Fibroblast of skin of abdomen (primary cell): ENCODE data around the gene ADGRG1.

Source experiments
- DNase-seq: peaks from one replicate; pipeline ENCODE4 v3.0.0-alpha.2; 2013

The ADGRG1 gene

GRCh38 chr16:57649443-57649751, 21.0 kb downstream of the ADGRG1 start:
- DNase-seq, result no peak

- no peak for DNase-seq
Measured at GRCh38 chr16:57649846-57650245, 21.4 kb downstream of the ADGRG1 start.

DNA sequence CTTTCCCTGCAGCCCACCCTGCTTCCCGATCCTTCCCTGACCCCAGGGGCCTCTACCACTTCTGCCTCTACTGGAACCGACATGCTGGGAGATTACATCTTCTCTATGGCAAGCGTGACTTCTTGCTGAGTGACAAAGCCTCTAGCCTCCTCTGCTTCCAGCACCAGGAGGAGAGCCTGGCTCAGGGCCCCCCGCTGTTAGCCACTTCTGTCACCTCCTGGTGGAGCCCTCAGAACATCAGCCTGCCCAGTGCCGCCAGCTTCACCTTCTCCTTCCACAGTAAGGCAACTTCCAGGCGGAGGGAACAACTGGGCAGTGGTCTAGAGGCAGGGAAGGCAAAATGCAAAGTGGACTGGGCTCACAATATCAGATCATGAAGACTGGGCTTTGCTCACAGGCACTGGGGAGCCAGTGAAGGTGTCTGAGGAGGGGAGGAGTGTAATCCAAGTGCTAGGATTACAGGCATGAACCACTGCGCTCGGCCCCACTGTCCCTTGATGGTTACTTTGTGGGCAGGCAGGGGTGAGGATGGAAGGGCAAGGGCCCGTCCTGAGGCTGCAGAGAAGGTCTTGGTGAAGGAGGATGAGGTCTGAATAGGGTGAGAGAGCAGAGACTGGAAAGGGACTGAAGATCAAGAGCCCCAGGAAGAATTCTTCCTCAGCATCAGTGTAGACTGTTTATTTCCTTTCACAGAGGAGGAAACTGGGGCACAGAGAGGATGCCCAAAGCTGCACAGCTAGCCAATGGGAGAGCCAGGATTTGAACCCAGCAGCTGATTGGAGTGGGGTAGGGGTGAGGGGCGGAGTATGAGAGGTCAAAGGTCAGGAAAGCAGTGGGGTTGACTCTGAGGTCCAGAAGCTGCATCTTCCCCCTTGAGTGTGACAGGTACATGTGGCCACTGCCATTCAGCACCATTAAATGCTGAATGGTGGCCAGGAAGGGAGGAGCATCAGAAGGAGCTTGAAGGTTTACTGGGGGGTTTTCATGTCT, 23.2 kb downstream of the ADGRG1 start:
- DNase-seq, result no peak

DNA sequence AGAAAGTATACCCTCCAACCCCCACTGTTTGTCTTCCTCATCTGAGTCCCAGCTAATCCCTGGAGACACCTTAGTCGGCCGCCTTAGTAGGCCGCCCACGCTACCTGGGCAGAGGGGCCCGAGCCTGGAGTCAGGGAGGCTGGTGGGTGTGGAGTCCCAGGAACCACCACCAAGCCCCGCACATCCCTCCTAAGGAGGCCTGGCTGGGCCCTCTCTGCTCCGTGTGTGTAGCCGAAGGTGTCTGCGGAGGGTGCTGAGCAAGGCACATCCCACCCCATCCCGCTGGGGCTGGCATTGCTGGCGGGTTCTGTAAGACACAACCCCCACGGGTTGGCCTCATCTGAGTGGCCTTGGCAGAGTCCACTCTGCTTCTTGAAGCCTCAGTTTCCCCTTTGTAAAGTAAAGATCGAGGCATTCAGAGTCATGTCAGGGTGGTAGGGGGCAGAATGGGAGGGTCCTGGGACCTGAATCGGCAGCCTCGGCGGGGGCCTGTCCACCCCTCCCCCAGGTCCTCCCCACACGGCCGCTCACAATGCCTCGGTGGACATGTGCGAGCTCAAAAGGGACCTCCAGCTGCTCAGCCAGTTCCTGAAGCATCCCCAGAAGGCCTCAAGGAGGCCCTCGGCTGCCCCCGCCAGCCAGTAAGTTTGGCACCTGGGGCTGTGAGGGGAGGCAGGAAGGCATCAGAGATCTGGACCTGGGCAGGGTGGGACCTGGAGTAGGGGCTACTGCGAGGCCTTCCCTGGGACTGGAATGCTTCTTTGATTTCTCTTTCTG, 24.5 kb downstream of the ADGRG1 start:
- DNase-seq, result no peak

- no peak for DNase-seq
Measured at GRCh38 chr16:57653936-57654335, 25.5 kb downstream of the ADGRG1 start.

DNA sequence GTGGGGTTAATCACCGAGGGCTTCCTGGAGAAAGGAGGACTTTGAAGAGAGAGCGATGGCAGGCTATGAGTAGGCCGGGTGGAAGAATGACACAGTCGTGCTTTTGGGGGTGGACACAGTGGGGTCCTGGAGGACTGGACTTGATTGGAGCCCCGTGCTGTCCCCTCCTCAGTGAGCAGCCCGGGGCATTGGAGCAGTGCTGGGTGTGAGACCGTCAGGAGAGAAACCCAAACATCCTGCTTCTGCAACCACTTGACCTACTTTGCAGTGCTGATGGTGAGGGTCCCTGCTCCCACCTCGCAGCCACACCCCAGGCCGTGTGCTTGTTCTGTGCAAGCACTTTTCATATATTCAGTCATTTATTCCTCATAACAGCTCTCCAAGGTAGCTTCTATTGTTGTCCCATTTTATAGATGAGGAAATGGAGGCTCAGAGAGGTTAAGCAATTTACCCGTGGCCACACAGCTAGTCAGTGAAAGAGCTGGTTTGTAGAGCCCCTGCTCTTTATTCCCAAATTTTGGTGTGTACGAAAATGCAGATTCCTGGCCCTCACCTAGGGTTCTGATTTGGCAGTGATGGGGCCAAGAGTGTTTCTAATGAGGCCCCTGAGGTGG, 28.0 kb downstream of the ADGRG1 start:
- no peak for DNase-seq

- no peak for DNase-seq
Measured at GRCh38 chr16:57657228-57657627, 28.8 kb downstream of the ADGRG1 start.

DNA sequence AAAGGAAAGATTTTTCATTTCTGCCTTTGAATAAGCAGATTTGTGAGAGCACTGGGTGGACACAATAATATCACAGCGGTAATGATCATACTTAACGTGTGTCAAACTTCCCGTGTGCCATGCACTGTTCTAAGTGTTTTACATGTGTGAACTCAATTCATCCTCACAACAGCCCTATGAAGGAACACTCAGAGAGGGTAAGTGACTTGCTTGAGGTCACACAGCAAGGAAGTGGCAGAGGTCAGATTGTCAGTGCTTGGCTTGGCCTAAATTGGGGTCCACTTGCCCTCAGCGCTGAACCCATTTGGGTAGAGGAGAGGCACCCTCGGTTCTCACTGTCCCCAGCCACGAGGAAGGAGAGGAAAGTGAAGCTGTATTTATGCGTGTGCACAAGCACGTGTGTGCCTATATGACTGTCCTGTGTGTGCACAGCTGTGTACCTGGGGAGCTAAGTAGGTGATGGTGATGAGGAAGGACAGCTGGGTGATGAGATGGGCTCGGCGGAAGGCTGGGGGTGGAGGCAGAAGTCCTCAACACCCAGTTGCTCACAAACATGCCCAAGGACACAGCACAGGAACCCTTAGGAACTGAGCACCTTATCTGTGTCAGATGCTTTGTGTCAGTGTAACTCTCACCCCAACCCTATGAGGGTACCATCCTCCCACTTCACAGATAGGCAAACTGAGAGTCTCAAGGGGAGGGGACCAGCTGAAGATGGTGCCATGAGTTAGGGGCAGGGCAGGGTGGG, 29.9 kb downstream of the ADGRG1 start:
- DNase-seq, result no peak

DNA sequence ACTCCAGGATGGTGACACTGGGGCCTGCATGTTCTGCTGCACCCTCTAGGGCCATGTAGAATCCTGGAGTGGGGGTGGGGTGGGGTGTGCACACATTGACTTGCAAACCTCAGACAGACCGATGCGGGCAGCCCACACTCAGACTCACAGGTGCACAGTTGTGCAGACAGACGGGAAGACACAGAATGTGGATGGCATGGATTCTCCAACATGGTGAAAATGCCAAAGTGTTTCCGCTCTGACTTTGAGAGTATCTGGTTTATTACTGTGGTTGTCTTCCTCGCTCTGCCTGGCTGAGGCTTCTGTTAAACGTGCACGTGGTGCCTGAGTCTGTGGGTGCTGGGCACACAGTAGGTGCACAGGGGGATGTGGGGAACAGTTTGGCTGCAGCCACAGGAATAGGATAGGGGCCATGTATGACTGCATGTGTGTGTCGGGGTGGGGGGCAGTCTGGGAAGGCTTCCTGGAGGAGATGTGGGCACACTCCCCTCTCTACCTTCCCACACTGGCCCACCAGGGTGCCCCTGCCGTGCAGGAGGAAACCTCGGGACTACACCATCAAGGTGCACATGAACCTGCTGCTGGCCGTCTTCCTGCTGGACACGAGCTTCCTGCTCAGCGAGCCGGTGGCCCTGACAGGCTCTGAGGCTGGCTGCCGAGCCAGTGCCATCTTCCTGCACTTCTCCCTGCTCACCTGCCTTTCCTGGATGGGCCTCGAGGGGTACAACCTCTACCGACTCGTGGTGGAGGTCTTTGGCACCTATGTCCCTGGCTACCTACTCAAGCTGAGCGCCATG, 30.6 kb downstream of the ADGRG1 start:
- DNase-seq, result no peak

DNA sequence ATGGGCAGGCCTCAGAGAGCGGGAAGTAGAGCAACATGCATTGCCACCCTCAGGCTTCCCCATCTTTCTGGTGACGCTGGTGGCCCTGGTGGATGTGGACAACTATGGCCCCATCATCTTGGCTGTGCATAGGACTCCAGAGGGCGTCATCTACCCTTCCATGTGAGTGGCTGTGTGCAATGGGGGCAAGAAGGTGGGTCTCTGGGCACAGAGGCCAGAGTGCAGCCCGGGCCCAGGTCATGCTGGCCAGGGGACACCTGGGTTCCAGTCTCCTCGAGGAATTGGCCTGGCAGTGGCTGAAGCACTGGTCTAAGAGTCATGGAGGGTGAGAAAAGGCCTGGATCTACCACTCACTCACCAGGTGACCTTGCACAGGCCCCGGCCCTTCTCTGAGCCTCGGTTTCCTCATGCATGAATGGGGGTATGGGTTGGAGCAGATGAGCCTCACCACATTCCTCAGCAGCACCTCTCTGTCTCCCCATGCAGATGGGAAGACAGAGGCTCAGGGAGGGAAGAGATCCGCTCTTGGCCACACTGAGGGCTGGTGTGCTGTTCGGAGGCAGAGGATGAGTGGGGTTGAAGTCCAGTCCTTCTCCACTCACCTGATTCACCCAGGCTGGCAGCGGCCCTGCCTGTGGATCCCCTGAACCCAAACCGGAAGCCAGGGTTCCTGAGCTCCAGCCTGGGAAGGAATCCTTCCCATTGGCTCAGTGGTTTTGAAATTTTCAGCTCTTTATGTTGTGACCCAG, 32.5 kb downstream of the ADGRG1 start:
- no peak for DNase-seq

DNA sequence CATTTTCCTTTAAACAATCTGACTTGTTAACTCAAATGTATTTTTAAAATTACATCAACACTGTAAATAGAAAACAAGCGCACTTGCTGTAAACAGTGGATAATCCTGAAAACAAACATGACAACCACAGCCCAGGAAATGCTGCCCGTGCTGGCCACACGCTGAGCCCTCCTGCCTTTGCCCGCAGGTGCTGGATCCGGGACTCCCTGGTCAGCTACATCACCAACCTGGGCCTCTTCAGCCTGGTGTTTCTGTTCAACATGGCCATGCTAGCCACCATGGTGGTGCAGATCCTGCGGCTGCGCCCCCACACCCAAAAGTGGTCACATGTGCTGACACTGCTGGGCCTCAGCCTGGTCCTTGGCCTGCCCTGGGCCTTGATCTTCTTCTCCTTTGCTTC, 33.1 kb downstream of the ADGRG1 start:
- DNase-seq, result no peak

- no peak for DNase-seq
Measured at GRCh38 chr16:57661936-57662906, 33.8 kb downstream of the ADGRG1 start.

DNA sequence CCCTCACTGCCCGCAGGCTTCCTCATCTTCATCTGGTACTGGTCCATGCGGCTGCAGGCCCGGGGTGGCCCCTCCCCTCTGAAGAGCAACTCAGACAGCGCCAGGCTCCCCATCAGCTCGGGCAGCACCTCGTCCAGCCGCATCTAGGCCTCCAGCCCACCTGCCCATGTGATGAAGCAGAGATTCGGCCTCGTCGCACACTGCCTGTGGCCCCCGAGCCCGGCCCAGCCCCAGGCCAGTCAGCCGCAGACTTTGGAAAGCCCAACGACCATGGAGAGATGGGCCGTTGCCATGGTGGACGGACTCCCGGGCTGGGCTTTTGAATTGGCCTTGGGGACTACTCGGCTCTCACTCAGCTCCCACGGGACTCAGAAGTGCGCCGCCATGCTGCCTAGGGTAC, 35.0 kb downstream of the ADGRG1 start:
- no peak for DNase-seq

DNA sequence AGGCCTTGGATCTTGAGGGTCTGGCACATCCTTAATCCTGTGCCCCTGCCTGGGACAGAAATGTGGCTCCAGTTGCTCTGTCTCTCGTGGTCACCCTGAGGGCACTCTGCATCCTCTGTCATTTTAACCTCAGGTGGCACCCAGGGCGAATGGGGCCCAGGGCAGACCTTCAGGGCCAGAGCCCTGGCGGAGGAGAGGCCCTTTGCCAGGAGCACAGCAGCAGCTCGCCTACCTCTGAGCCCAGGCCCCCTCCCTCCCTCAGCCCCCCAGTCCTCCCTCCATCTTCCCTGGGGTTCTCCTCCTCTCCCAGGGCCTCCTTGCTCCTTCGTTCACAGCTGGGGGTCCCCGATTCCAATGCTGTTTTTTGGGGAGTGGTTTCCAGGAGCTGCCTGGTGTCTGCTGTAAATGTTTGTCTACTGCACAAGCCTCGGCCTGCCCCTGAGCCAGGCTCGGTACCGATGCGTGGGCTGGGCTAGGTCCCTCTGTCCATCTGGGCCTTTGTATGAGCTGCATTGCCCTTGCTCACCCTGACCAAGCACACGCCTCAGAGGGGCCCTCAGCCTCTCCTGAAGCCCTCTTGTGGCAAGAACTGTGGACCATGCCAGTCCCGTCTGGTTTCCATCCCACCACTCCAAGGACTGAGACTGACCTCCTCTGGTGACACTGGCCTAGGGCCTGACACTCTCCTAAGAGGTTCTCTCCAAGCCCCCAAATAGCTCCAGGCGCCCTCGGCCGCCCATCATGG, 35.7 kb downstream of the ADGRG1 start:
- DNase-seq, result no peak

DNA sequence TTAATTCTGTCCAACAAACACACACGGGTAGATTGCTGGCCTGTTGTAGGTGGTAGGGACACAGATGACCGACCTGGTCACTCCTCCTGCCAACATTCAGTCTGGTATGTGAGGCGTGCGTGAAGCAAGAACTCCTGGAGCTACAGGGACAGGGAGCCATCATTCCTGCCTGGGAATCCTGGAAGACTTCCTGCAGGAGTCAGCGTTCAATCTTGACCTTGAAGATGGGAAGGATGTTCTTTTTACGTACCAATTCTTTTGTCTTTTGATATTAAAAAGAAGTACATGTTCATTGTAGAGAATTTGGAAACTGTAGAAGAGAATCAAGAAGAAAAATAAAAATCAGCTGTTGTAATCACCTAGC, 36.2 kb downstream of the ADGRG1 start:
- no peak for DNase-seq

DNA sequence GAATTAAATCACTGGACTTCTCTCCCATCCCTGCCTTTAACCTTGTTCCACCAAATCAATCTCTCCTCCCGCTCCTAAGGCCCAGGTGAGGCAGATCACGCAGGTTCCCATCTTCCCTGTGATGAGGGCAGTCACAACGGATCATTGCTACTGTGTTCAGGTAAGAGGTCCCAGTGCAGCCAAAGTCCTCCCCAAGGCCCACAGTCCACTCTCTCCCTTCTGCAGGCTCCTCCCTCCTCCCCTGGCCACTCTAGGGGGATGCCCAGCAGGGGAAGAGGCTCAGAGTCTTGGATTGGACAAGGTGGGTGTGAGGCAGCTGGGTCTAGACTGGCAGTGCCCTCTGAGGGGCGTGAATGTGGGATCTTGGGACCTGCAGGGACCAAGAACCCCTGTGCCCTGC, 37.1 kb downstream of the ADGRG1 start:
- DNase-seq, result no peak

DNA sequence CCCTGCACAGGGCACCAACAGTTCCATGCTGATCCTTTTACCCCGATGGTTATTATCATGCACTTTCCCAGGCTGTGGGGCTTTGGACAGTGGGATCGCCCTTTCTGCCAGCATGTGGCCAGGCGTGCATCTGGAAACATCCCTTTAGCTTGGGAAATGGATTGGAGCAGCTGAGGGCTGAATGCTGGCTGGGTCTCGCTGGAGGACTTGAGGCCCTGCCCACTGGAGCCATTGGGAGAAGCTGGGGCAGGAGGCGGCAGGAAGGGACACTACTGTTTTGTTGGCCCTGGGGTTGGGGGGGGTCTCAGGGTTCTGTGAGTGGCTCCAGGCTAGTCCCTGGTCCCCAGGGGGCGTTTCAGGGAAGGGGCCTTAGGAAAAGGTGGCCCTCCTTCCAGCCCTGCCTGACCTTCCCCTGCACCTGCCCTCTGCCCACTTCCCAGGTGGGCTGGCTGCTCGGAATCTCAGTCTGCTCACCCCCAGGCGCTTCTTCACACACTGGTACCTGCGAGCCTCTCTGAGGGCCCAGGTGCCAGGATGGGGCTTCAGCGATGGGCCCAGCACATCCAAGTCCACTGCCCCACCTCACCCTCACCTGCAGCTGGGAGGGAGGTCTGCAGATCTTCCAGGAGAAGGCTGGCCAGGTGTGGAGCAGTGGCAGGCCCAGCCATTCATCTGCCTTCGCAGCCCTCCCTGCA, 38.1 kb downstream of the ADGRG1 start:
- DNase-seq, result no peak

DNA sequence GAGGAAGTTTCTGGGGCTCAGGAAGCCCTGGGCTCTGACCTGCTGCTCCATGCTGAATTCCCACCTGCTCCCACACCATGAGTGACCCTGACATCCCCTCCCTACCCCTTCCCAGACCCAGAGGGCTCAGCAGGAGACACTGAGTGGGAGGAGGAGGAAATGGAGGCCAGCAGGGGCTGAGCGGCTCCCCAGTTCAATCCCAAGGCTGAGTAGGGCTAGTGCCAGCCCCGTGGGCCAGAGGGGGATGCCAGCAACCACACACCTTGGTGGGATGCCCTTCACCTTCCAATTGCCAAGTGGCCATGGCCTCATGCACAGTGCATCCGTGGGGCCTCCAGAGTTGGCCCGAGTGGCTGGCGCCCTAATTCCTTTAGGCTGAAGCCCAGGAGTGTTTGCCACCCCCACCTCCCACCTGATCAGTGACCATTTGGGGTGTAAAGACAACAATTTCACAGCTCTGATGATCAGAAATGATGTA, 38.7 kb downstream of the ADGRG1 start:
- no peak for DNase-seq
